Measurements from ENCODE around the gene GAS6.

- TF ChIP-seq YY1 (tag by site-specific recombination; IDR thresholded peaks at IDR 0.05): no peak
- no peak for TF ChIP-seq CTCF (tag by site-specific recombination; IDR thresholded peaks at IDR 0.05)
- TF ChIP-seq REST (tag by site-specific recombination; IDR thresholded peaks at IDR 0.05): no peak
- TF ChIP-seq ZNF677 (tag by site-specific recombination; IDR thresholded peaks at IDR 0.05): no peak
- no peak for TF ChIP-seq ZNF121 (tag by site-specific recombination; IDR thresholded peaks at IDR 0.05)
- TF ChIP-seq ZNF571 (tag by site-specific recombination; IDR thresholded peaks at IDR 0.05): no peak
- no peak for TF ChIP-seq EGR2 (tag by site-specific recombination; IDR thresholded peaks at IDR 0.05; ENCODE audit: low read depth)
Observed at GRCh38 chr13:113898391-113898790, 34.5 kb upstream of the GAS6 start.

Data from HEK293 (cell line).